SK-N-SH treated with all-trans-retinoic acid at 6 μM for 48 hours (cell line): ENCODE measurements around the gene ALAS1.

Source experiments
- ZC3H10 ChIP-seq: fragments of 250-450 bp; sonication (Bioruptor Pico); IDR thresholded peaks from 2 replicates; pipeline ENCODE4 v1.5.1; 2021; ENCODE audit warnings: mild to moderate bottlenecking, moderate library complexity
- TF ChIP-seq, protein P1 (sequence below): fragments of 250-450 bp; sonication (Bioruptor Pico); IDR thresholded peaks from 2 replicates; pipeline ENCODE4 v1.8.0; 2020; ENCODE audit warnings: mild to moderate bottlenecking, moderate library complexity, borderline replicate concordance

DNA sequence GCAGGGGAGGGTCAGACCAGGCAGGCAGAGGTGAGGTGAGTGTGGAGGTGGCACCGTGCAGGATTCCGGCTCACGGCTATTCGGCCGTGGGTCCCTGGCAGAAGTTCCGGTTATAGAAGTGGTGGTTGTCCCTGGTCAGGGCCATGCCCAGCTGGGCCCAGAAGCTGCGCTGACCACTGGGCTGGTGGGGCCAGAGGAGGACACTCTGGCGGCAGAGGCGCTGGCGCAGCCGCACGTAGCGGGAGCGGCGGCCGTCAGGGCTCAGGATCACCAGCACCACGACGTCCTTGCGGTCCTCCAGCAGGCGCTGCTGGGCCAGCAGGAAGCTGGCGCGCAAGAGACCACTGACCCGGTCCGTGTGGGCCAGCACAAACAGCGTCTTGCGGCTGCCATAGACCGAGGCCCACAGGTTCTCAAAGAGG lies 23.2 kb downstream of the ALAS1 start:
- TF ChIP-seq ZC3H10, result no peak
- TF ChIP-seq, protein P1, sequence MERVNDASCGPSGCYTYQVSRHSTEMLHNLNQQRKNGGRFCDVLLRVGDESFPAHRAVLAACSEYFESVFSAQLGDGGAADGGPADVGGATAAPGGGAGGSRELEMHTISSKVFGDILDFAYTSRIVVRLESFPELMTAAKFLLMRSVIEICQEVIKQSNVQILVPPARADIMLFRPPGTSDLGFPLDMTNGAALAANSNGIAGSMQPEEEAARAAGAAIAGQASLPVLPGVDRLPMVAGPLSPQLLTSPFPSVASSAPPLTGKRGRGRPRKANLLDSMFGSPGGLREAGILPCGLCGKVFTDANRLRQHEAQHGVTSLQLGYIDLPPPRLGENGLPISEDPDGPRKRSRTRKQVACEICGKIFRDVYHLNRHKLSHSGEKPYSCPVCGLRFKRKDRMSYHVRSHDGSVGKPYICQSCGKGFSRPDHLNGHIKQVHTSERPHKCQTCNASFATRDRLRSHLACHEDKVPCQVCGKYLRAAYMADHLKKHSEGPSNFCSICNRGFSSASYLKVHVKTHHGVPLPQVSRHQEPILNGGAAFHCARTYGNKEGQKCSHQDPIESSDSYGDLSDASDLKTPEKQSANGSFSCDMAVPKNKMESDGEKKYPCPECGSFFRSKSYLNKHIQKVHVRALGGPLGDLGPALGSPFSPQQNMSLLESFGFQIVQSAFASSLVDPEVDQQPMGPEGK (CRISPR knock-in tag), result no peak
